ENCODE data around the gene PAM.

Gene PAM

GRCh38 chr5:102759289-102759688 lies 4.2 kb downstream of the PAM start:
- TF ChIP-seq CTCF (IDR thresholded peaks at IDR 0.05; ENCODE audit: poor library complexity, severe bottlenecking), result no peak
- no peak for DNase-seq (ENCODE audit: low spot score)
- peaks cover 32% of the 10 kb centered on the region for H3K4me1 ChIP-seq (ENCODE audit: insufficient read depth, poor library complexity, severe bottlenecking)
- no peaks in the 10 kb centered on the region for H3K36me3 ChIP-seq (ENCODE audit: low read depth)
- no peaks in the 10 kb centered on the region for H3K27me3 ChIP-seq (ENCODE audit: insufficient read depth, poor library complexity, severe bottlenecking)
- no peak overlapping the region for H3K27ac ChIP-seq (ENCODE audit: poor library complexity, severe bottlenecking)
- no peak overlapping the region for H3K4me3 ChIP-seq (ENCODE audit: severe bottlenecking)
- H3K9me3 ChIP-seq (ENCODE audit: severe bottlenecking), result no peaks in the 10 kb centered on the region
- ATAC-seq (ENCODE audit: low read depth), result no peak

DNA sequence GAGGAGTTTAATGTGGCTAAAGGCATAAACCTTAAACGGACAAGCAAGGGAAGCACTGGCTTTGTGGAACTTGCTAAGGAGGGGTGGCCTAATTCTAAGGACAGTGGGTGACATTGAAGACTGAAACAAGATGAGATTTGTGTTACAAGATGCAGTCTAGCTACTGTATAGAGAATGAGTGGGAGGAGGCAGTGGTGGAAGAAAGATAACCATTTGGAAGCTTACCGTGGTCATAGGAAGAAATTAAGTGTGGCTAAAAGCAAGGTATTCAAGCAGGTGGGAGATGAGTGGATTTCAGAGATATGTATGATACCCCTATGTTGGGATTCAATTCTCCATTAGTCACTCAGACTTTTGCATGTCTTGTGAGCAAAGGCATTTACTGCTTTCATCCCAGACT lies 4.6 kb downstream of the PAM start:
- Histone ChIP-seq H3K4me3 (ENCODE audit: severe bottlenecking) (no peak overlapping the region), H3K27me3 (ENCODE audit: insufficient read depth, poor library complexity, severe bottlenecking) (no peaks in the 10 kb centered on the region), H3K27ac (ENCODE audit: poor library complexity, severe bottlenecking) (no peak overlapping the region), H3K9me3 (ENCODE audit: severe bottlenecking) (no peaks in the 10 kb centered on the region), H3K36me3 (ENCODE audit: low read depth) (no peaks in the 10 kb centered on the region), H3K4me1 (ENCODE audit: insufficient read depth, poor library complexity, severe bottlenecking) (peaks cover 32% of the 10 kb centered on the region)
- TF ChIP-seq CTCF (IDR thresholded peaks at IDR 0.05; ENCODE audit: poor library complexity, severe bottlenecking), result no peak
- DNase-seq (ENCODE audit: low spot score) (no peak), ATAC-seq (ENCODE audit: low read depth) (no peak)

DNA sequence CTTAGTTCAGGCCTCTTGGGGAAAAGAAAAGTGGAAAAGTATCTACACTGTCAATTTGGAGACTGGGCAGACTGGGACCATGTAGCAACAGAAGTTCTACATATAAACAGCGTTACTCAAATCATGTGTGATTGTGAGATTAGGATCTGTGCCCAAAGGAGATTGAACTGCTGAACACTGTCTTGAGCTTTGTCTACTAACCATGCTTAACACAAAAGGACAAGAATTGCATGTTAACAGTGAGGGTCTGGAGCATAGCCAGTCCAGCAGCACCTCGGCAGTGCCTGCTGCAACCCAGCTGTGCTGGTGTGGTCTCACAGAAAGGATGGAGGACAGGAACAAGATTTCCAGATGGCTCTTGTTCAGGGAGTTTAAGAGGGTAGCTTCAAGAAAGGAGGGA lies 5.7 kb downstream of the PAM start:
- peaks cover 32% of the 10 kb centered on the region for H3K4me1 ChIP-seq (ENCODE audit: insufficient read depth, poor library complexity, severe bottlenecking)
- H3K4me3 ChIP-seq (ENCODE audit: severe bottlenecking), result no peak overlapping the region
- no peaks in the 10 kb centered on the region for H3K9me3 ChIP-seq (ENCODE audit: severe bottlenecking)
- DNase-seq (ENCODE audit: low spot score) (no peak), ATAC-seq (ENCODE audit: low read depth) (no peak)
- H3K27me3 ChIP-seq (ENCODE audit: insufficient read depth, poor library complexity, severe bottlenecking), result no peaks in the 10 kb centered on the region
- peak overlapping the region; percentile 55 for H3K27ac ChIP-seq (ENCODE audit: poor library complexity, severe bottlenecking)
- H3K36me3 ChIP-seq (ENCODE audit: low read depth), result no peaks in the 10 kb centered on the region
- no peak for TF ChIP-seq CTCF (IDR thresholded peaks at IDR 0.05; ENCODE audit: poor library complexity, severe bottlenecking)

- H3K36me3 ChIP-seq (ENCODE audit: low read depth), result no peaks in the 10 kb centered on the region
- ATAC-seq (ENCODE audit: low read depth) (peak; percentile 78), DNase-seq (ENCODE audit: low spot score) (no peak)
- peak overlapping the region; percentile 55 for H3K27ac ChIP-seq (ENCODE audit: poor library complexity, severe bottlenecking)
- no peak overlapping the region for H3K4me3 ChIP-seq (ENCODE audit: severe bottlenecking)
- H3K9me3 ChIP-seq (ENCODE audit: severe bottlenecking), result no peaks in the 10 kb centered on the region
- peaks cover 23% of the 10 kb centered on the region for H3K4me1 ChIP-seq (ENCODE audit: insufficient read depth, poor library complexity, severe bottlenecking)
- no peaks in the 10 kb centered on the region for H3K27me3 ChIP-seq (ENCODE audit: insufficient read depth, poor library complexity, severe bottlenecking)
- TF ChIP-seq CTCF (IDR thresholded peaks at IDR 0.05; ENCODE audit: poor library complexity, severe bottlenecking), result no peak
These were observed 7.0 kb downstream of the PAM start for GRCh38 chr5:102762095-102762534.

- no peaks in the 10 kb centered on the region for H3K9me3 ChIP-seq (ENCODE audit: severe bottlenecking)
- H3K4me3 ChIP-seq (ENCODE audit: severe bottlenecking), result no peak overlapping the region
- no peak for TF ChIP-seq CTCF (IDR thresholded peaks at IDR 0.05; ENCODE audit: poor library complexity, severe bottlenecking)
- H3K27me3 ChIP-seq (ENCODE audit: insufficient read depth, poor library complexity, severe bottlenecking), result no peaks in the 10 kb centered on the region
- ATAC-seq (ENCODE audit: low read depth), result peak; percentile 62
- H3K27ac ChIP-seq (ENCODE audit: poor library complexity, severe bottlenecking), result peak overlapping the region; percentile 55
- DNase-seq (ENCODE audit: low spot score), result no peak
- peaks cover 23% of the 10 kb centered on the region for H3K4me1 ChIP-seq (ENCODE audit: insufficient read depth, poor library complexity, severe bottlenecking)
- H3K36me3 ChIP-seq (ENCODE audit: low read depth), result no peaks in the 10 kb centered on the region
These were observed 7.6 kb downstream of the PAM start for GRCh38 chr5:102762562-102763227.
